ELF-1 (cell line): ENCODE measurements around the gene FARS2.
"Not testable (repeated sequence)": the region's sequence is repeated elsewhere in the genome, so short reads cannot be mapped to it uniquely, and the experiment has no call there.

Experiments used
- DNase-seq: peaks from one replicate; pipeline ENCODE4 v3.0.0-alpha.2; 2016; ENCODE audit warnings: low read depth, low spot score

The FARS2 gene

GRCh38 chr6:5684320-5685053, 423.2 kb downstream of the FARS2 start:
- no peak for DNase-seq

DNA sequence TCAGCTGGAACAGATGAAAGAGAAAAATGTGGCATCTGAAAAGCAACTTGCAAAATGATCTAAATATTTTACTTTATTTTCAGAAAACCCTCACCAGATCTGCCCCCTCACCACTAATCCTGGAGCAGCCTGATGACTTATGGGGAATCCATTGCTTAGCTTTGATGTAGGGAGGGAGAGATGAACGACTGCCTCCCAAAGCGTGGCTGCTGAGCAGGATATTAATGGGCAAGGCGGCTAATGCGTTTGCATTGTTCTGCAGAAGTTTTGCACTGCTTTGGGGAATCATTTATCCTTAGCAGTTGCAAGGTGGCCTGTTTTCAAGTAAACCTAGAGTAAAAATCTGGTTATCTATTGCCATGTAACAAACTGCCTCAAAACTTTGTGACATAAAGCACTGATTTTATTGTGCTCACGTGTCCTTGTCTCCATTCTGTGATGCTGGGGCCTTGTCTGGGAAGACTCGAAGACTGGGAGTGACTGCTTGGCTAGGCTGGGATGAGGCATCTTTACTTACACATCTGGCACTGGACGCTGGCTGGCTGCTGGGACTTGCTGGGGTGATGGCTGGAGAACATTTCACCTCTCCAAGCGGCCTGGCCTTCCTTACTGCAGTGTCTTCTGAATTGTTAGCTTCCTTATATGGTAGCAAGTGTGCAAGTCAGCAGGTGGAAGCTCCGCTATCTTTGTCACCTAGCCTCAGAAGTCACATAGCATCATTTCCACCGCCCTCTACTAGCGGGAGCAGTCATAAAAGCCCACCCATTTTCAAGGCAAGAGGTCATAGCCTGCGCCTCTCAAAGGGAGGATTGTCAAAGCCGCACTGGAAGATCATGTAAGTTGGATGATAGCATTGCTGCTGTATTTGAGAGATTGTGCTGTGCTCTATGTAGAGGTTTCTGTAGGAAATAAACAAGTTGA, 432.2 kb downstream of the FARS2 start:
- DNase-seq: no peak

DNA sequence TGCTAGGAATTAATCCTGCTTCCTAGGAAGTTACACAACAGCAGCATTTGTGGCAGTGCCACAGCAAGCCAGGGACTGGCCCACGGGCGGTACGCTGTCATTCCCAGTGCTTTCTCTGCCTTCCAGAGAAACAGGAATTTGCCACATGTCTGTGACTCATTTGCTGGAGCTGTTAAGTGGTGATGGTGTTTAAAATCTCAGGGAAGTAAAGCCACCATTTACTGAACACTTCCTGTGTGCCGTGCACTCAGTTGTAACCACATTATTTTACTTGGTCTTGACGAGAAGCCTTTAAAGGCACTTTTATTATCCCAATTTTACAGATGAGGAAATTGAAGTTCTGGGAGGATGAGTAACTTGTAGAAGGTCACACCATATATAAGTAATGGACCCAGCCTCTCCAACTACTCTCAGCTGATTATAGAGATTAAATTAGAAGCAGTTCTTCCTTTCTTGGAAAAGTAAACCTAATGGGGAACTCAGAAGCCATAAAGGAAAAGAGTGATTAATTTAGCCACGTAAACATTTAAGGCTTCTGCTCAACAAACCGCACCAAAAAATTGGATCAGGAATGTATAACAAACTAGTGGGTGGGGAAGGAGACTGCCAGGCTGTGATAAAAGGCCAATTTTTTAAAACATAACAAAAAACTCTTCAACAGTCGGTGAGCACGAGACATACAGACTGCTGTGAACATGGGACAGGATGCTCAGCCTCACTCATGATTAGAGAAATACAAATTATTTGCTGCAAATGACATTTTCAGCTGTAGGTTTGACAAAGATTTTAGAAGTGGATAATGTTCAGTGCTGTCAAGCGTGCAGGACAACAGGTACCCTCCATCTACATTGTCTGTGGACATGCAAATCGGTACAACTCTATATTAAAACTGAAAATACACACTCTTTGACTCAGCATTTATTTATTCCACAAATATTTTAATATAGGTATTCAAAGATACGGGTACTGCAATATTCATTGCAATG, 434.2 kb downstream of the FARS2 start:
- no peak for DNase-seq

DNA sequence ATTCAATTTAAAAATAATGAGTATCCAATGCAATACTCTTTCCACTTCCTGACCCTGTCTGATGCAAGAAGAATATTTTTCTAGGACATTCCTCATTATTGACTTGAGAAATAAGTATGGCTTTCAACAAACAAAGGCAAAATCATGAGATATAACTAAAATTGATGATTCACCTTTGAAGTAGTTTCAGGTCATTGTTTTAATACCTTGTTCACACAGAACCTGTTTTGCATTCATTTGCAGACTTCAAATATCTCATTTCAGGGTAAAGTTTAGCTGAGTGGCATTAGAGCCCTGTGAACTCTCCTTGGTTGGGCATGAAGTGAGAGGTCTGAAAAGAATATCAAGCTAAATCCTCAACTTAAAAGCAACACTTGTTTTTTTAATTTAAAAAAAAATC, 436.2 kb downstream of the FARS2 start:
- DNase-seq: no peak

- DNase-seq: no peak
Observed at GRCh38 chr6:5698318-5698717, 437.0 kb downstream of the FARS2 start.

DNA sequence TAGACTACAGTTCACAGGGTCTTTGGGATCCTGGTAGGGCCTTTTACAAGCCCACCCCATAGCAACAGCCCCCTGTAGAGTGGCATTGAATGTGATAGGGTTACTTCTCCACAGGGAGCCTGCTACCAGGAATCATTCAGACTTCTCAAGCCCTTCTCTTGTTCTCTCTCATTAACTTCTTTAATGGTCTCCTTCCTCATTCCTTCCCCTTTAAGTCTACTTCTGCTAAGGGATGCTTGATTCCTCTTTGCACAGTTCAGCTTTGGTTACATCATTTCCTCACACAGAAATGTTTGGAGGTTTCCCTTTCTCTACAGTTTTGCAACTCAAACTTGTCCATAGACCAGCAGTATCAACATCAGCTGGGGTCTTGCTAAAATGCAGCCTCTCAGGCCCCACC, 437.8 kb downstream of the FARS2 start:
- not testable (repeated sequence) for DNase-seq

- no peak for DNase-seq
Observed at GRCh38 chr6:5701174-5701573, 439.9 kb downstream of the FARS2 start.

DNA sequence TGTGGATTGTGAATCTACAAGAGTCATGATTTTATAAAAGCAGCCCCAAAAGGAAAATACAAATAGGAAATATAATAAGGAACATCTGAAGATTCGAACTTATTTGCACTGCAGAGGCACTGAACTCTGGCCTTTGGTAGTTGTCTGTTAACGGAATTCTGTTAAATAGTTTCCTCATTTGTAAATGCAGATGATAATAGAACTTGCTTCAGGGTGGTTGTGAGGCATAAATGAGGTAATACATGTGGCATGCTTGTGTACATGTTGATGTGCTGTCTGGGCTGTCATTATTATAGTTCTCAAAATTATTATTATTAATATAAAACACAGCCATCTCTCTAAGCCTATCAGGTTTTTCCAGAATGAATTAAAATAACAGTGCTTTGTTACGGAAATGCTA, 443.4 kb downstream of the FARS2 start:
- no peak for DNase-seq

GRCh38 chr6:5705252-5705651, 443.9 kb downstream of the FARS2 start:
- DNase-seq: no peak

DNA sequence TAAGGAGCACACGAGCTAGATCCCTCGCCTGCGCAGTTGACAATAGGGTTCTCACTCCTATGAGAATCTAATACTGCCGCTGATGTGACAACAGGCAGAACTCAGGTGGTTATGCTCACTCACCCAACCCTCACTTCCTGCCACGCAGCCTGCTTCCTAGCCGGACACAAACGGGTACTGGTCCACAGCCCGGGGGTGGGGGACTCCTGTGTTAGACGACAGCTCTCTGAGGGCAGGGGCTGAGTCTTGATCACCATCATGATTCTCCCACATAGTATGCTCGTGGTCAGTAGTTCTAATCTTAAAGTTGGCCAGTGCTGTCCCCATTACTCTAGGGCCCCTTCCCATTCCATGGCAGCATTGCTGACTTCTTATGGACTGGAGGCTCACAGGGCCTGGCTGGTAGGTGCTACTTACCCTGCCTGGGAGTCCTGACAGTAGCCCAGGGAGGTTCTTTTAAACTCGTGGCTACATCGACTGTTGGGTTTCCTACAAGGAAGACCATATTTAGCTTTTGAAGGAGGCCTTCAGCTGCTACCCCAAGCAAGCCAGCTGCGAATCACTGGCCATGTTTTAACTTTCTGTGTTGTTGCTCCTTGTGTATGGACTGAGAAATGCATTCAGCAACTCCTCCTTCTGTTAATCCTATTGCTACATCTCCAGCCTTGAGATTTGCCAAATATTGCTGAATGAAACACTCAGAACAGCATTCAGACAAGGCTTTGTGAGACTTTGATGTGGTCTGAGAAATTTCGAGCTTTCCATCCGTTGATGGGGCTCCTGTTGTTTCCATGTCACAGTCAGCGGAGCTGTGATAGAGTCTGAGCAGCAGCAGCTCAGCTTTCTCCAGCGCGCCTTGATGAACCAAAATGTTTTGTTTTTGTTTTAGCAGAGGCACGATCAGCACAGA, 445.1 kb downstream of the FARS2 start:
- no peak for DNase-seq

DNA sequence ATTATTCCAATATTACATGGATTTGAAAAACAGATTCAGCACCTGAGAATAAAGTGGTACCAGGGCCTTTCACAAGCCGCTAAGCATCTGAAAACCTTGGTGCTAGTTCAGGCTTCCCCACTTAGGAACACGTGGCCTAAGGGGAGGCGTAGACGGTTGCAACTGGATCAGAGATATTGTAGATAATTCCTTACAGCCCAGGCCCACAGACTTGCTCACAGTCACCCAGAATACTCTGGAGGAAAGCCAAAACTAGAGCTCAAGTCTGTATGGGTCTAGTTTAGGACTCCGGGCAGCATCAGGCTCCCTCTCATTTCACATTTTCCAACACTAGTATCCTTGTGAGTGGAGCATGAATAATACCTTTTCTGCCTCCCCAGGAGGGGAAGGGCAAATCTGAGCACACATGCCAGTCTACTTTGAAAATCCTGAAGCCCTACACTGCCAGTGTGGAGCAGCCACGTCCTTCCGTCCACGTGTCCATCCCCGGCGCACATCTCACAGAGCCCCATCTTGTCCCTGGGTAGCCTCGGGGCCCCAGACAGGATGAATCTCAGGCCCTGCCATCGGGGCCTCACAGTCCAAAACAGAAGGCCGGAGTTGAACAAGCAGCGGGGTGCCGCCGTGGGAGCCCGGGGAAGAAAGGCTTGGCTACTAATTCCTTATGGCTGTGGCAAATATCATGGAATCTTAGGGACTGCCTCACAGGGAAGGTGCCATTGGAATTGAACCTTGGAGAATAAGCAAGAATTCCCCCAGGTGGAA, 446.1 kb downstream of the FARS2 start:
- no peak for DNase-seq

DNA sequence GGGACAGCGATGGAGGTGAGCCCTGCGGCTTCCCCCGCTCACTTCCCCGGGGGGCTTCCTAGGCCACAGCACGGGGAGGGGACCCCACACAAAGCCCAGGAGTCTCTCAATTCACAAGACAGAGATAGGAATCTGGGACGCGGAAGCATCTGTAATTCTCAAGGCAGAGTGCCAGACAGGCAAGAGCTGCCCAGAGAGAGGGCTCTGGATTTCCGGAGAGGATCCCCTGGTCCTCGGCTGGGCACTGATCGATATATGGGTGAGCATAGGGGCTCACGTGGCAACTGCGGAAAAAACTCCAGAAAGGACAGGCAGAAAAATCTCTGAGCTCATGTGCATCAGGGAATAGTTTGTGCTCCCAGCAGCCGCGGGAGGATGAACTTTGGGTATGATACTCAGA, 449.2 kb downstream of the FARS2 start:
- no peak for DNase-seq

DNA sequence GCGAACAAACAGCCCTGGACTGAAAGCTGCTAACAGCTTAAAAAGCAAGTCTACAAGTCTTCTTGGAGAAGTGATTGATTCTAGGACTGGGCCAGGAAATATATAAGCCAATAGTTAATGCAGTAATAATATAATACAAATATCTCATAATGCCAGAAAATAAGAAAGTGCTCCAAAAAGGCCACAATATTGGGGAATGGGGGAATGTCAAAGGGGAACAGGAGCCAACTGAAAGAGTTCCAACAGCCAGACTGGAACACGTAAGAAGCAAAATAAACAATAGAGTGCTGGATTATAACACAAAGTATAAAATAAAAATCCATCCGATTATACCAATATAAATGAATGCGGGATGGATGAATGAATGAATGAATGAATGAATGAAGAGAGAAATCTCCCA, 449.6 kb downstream of the FARS2 start:
- DNase-seq: no peak

DNA sequence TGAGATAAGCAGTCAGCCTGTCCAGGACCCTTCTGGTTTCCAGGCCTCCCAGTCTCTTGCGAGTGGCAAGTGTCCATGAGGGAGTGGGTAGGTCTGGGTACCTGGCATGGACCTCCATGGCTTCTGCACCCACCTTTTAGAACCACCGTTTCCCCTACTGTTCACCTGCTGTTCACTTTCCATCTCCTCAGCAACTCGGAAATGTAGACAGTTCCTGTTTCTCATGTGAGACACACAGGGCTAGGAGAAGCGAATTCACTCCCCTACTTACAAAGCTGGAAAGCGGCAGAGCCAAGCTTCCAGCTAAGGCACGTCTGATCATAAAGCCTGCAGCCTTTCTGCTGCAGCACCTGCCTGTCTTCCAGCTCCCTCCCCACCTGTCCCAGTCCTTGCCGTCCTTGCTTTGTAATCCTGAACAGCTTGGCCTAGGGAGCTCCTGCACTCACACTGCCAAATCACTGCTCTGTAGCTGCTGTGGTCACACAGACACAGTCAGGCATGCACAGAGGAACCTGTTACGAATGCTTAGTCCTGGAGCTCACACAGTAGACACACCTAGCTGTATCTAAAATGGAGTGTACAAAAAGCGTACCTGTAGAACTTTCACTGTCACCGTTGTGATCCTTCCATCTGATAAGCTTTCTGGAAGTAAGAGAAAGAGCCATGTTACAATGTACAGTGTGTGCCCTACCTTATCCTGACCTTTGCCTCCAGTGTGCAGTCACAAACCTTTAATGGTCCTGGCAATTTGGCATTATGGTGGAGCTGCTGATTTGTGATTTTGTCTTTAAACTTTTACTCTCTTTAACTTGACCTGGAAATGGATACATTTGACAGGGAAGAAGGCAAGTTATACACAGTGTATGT, 451.3 kb downstream of the FARS2 start:
- DNase-seq: peak; percentile 30

GRCh38 chr6:5713519-5713918, 452.2 kb downstream of the FARS2 start:
- DNase-seq: peak; percentile 32

DNA sequence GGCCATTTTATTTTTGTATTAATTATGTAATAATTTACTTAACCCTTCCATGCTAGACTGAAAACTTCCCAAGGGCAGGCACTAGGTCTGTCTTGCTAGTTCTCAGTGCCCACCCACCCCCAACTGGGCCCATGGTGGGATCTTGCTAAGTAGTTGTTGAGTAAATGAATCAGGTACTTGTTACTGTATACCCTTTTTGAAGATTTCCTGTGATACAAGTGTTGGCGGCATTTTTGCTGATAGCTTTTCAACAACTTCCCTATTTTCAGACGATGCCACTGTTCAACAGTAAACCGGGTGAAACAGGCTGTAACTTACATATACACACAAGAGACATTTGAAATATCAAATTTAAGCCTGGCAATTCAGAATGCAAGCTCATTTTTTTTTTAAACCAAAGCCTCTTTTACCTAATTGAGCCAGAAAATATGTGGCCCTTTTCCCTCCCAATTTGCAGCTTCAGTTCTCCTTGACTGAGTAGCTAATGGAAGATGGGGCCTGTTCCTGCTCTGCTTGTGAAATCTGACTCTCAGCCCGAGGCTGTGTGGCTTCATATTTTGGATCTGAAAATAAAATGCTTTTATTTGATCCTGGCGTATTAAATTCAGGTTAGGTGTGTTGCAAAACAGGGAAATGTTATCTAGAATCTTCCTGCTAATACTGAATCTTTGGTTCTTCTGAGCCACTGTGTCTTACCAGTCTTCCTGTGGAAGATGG, 457.1 kb downstream of the FARS2 start:
- DNase-seq: no peak

- no peak for DNase-seq
Observed at GRCh38 chr6:5723841-5724691, 462.8 kb downstream of the FARS2 start.
